Spleen (tissue), 11 donors: Measurements from ENCODE around the gene CTTN. TPM values are rescaled to one million over a fixed set of nuclear protein-coding genes. Genes with fewer than 3 reads are reported as not detected.

Source experiments
- DNase-seq: peaks from one replicate; pipeline ENCODE4 v3.0.0-alpha.2; 2020
- H3K27ac ChIP-seq, 8 donors: fragments of 200-600 bp; sonication (generic) in 7 of 8; 1 replicate in 4 of 8; 2 replicates in 4 of 8; pipeline versions ENCODE4 v1.5.0 to v1.8.0; 2016 to 2021; ENCODE audit warnings: inconsistent platforms in 4 of 8, mild to moderate bottlenecking in 4 of 8, moderate library complexity in 1 of 8
- H3K27me3 ChIP-seq, 7 donors: fragments of 200-600 bp; sonication (generic) in 6 of 7; replicated peaks in 1 of 7; 1 replicate in 4 of 7; 2 replicates in 3 of 7; pipeline versions ENCODE4 v1.5.0 to v1.8.0; 2016 to 2021; ENCODE audit warnings: inconsistent platforms in 3 of 7, mild to moderate bottlenecking in 1 of 7
- H3K36me3 ChIP-seq, 6 donors: fragments of 200-600 bp; sonication (generic) in 5 of 6; 1 replicate in 4 of 6; 2 replicates in 2 of 6; pipeline versions ENCODE4 v1.5.0 to v1.8.0; 2016 to 2021; ENCODE audit warnings: inconsistent platforms in 2 of 6
- H3K4me1 ChIP-seq, 6 donors: fragments of 200-600 bp; sonication (generic) in 5 of 6; 1 replicate in 3 of 6; 2 replicates in 3 of 6; pipeline versions ENCODE4 v1.5.0 to v1.8.0; 2016 to 2021; ENCODE audit warnings: inconsistent platforms in 3 of 6
- H3K4me3 ChIP-seq, 8 donors: fragments of 200-600 bp; sonication (generic) in 7 of 8; 1 replicate in 4 of 8; 2 replicates in 4 of 8; pipeline versions ENCODE4 v1.5.0 to v1.8.0; 2016 to 2021; ENCODE audit warnings: inconsistent platforms in 4 of 8, mild to moderate bottlenecking in 4 of 8, moderate library complexity in 2 of 8
- H3K9me3 ChIP-seq, 8 donors: fragments of 200-600 bp; sonication (generic) in 7 of 8; 1 replicate in 4 of 8; 2 replicates in 4 of 8; pipeline versions ENCODE4 v1.5.0 to v1.8.0; 2016 to 2021; ENCODE audit warnings: inconsistent platforms in 4 of 8
- CTCF ChIP-seq, 11 experiments: fragments of 200-600 bp in 7 of 11; fragments of 450-650 bp in 4 of 11; sonication (generic) in 4 of 11; IDR thresholded peaks in 8 of 11; conservative IDR thresholded peaks in 3 of 11; 1 replicate in 7 of 11; 2 replicates in 4 of 11; pipeline versions ENCODE4 v1.4.0 to v1.8.0; 2016 to 2021; ENCODE audit warnings: antibody characterized with exemption in 11 of 11, inconsistent platforms in 4 of 11, mild to moderate bottlenecking in 1 of 11
- POLR2A ChIP-seq, 3 donors: fragments of 450-650 bp; IDR thresholded peaks; one replicate each; pipeline ENCODE4 v1.5.1; 2017; ENCODE audit warnings: antibody characterized with exemption in 3 of 3, mild to moderate bottlenecking in 1 of 3
- POLR2AphosphoS5 ChIP-seq, 3 donors: sonication (generic); formaldehyde crosslinking; IDR thresholded peaks; one replicate each; pipeline ENCODE4 v1.5.1; 2017; ENCODE audit warnings: antibody characterized with exemption in 3 of 3
- WGBS, 5 donors: extraction: QIAGEN DNeasy Blood & Tissue Kit in 3 of 5; methylation state at CpG; one replicate each; pipeline versions ENCODE4 v1.1.5 to v1.1.7; 2013 to 2018; 5-methylcytosine and 5-hydroxymethylcytosine counted together
- intact Hi-C: fragments of 100-400 bp; cut with DNase I; formaldehyde crosslinking; loops from one replicate; pipeline ENCODE4 v1.15.0; 2023; ENCODE audit warnings: low total_unique reads
- polyA plus RNA-seq, 3 donors: library from polyadenylated mRNA; stranded (reverse); fragments of 200-250 nt; gene quantifications; one replicate each; pipeline ENCODE4 v1.2.1, GENCODE V29; 2013
- total RNA-seq, 7 donors: library from RNA; depleted of rRNA in 3 of 7; stranded (reverse); fragments of >200 nt in 3 of 7; fragmentation: NEBNext Ultra II Directional in 4 of 7; extraction: Animal tissue kit (Norgen Biotek cat#: 25700) in 4 of 7; gene quantifications; one replicate each; pipeline versions ENCODE4 v1.1.0 to v1.2.1, GENCODE V29; 2016 to 2021
- donor health status: healthy with polysubstance abuse.
- donor health status: DM: no; HTN: no; CAD: no; lungs with moderate emphysema.
- donor health status: DM: no; HTN: no; CAD: no.
- donor health status: Bipolar disorder and iron deficiency.
- donor health status: healthy.
- donor health status: DM: no; HTN: no; CAD: no.
- donor health status: DM: yes; HTN: yes; CAD: no.

CTTN gene
- total and polyA plus RNA-seq, 10 donors, result 18.4 to 149 (median 98.4) TPM

- H3K4me1 ChIP-seq, result peaks cover 7 to 35% (median 22%) of the 10 kb centered on the region in 6 donors
- TF ChIP-seq POLR2AphosphoS5 (IDR thresholded peaks at IDR 0.05) (no peak), CTCF (IDR thresholded peaks at IDR 0.05 in 8 of 11, conservative IDR thresholded peaks at IDR 0.05 in 3 of 11) (no peak), POLR2A (IDR thresholded peaks at IDR 0.05) (no peak)
- DNase-seq, result no peak
- WGBS, 5 donors, result 87 to 94% (median 92%) methylated on average over 2 of the region's 2 CpGs
- no peaks in the 10 kb centered on the region for H3K27me3 ChIP-seq
- H3K4me3 ChIP-seq, result no peak overlapping the region
- no peaks in the 10 kb centered on the region for H3K9me3 ChIP-seq
- peaks cover 0 to 97% (median 48%) of the 10 kb centered on the region in 6 donors for H3K36me3 ChIP-seq
- no peak overlapping the region for H3K27ac ChIP-seq
- intact Hi-C loops, result no loop called here
Measured at GRCh38 chr11:70364178-70364577, 34.2 kb upstream of the CTTN start.

- H3K4me1 ChIP-seq, result peaks cover 7 to 35% (median 22%) of the 10 kb centered on the region in 6 donors
- DNase-seq, result peak; percentile 76
- 38 to 55% (median 39%) methylated on average over 25 of the region's 25 CpGs for WGBS, 5 donors
- intact Hi-C loops, result no loop called here
- TF ChIP-seq CTCF (IDR thresholded peaks at IDR 0.05 in 8 of 11, conservative IDR thresholded peaks at IDR 0.05 in 3 of 11), result no peak
- TF ChIP-seq POLR2AphosphoS5 (IDR thresholded peaks at IDR 0.05), result peak in 1 of 3 donors; percentile 40
- no peak overlapping the region for H3K27ac ChIP-seq
- H3K4me3 ChIP-seq, result no peak overlapping the region
- H3K36me3 ChIP-seq, result peaks cover 0 to 91% (median 42%) of the 10 kb centered on the region in 6 donors
- no peaks in the 10 kb centered on the region for H3K9me3 ChIP-seq
- H3K27me3 ChIP-seq, result no peaks in the 10 kb centered on the region
Measured at GRCh38 chr11:70364745-70365543, 33.4 kb upstream of the CTTN start.

GRCh38 chr11:70365544-70365927 lies 32.8 kb upstream of the CTTN start:
- no peaks in the 10 kb centered on the region for H3K9me3 ChIP-seq
- H3K36me3 ChIP-seq, result peaks cover 0 to 85% (median 40%) of the 10 kb centered on the region in 6 donors
- no peak overlapping the region for H3K27ac ChIP-seq
- no peak overlapping the region for H3K4me3 ChIP-seq
- no peak for DNase-seq
- no peaks in the 10 kb centered on the region for H3K27me3 ChIP-seq
- intact Hi-C loops, result no loop called here
- H3K4me1 ChIP-seq, result peaks cover 7 to 35% (median 22%) of the 10 kb centered on the region in 6 donors
- no peak for TF ChIP-seq POLR2A (IDR thresholded peaks at IDR 0.05)
- TF ChIP-seq POLR2AphosphoS5 (IDR thresholded peaks at IDR 0.05), result no peak
- no peak for TF ChIP-seq CTCF (IDR thresholded peaks at IDR 0.05 in 8 of 11, conservative IDR thresholded peaks at IDR 0.05 in 3 of 11)
- 43 to 64% (median 57%) methylated on average over 3 of the region's 3 CpGs for WGBS, 5 donors

- Histone ChIP-seq H3K36me3 (peaks cover 0 to 76% (median 30%) of the 10 kb centered on the region in 6 donors), H3K4me1 (peaks cover 7 to 35% (median 22%) of the 10 kb centered on the region in 6 donors), H3K27ac (no peak overlapping the region), H3K27me3 (no peaks in the 10 kb centered on the region), H3K4me3 (no peak overlapping the region), H3K9me3 (no peaks in the 10 kb centered on the region)
- WGBS, 5 donors, result 63 to 74% (median 67%) methylated on average over 8 of the region's 8 CpGs
- intact Hi-C loops, result no loop called here
- no peak for DNase-seq
- TF ChIP-seq POLR2A (IDR thresholded peaks at IDR 0.05) (no peak), POLR2AphosphoS5 (IDR thresholded peaks at IDR 0.05) (no peak), CTCF (IDR thresholded peaks at IDR 0.05 in 8 of 11, conservative IDR thresholded peaks at IDR 0.05 in 3 of 11) (no peak)
Measured at GRCh38 chr11:70367071-70367470, 31.3 kb upstream of the CTTN start.
